Stimulated activated CD4-positive, alpha-beta T cell treated with anti-CD3 and anti-CD28 coated beads, Interleukin-12 subunit alpha, Interleukin-12 subunit beta, amount 100 ng/mL, for 48 hours (primary cell): ENCODE results near the gene TMEM213.
A peak's percentile ranks its signal among the peaks of the same experiment; 100 is the strongest.

ENCODE experiments used
- DNase-seq, 3 donors: peaks; one replicate each; pipeline ENCODE4 v3.0.0-alpha.2; 2020; ENCODE audit warnings: low read depth in 2 of 3, low spot score in 1 of 3

Gene TMEM213

GRCh38 chr7:138837627-138838026 is 39.8 kb downstream of the TMEM213 start:
- DNase-seq: no peak

- DNase-seq: no peak
Measured at GRCh38 chr7:138838166-138838565, 40.4 kb downstream of the TMEM213 start.

GRCh38 chr7:138842111-138842510 is 44.3 kb downstream of the TMEM213 start:
- no peak for DNase-seq

GRCh38 chr7:138843632-138844580 is 46.1 kb downstream of the TMEM213 start:
- no peak for DNase-seq

GRCh38 chr7:138845711-138846110 is 47.9 kb downstream of the TMEM213 start:
- DNase-seq: no peak

GRCh38 chr7:138848056-138848980 is 50.5 kb downstream of the TMEM213 start:
- no peak for DNase-seq

GRCh38 chr7:138849701-138850100 is 51.9 kb downstream of the TMEM213 start:
- DNase-seq: no peak

GRCh38 chr7:138852469-138852868 is 54.7 kb downstream of the TMEM213 start:
- DNase-seq: no peak

- no peak for DNase-seq
Measured at GRCh38 chr7:138853448-138853847, 55.7 kb downstream of the TMEM213 start.

- no peak for DNase-seq
Measured at GRCh38 chr7:138854115-138854645, 56.4 kb downstream of the TMEM213 start.

- DNase-seq: no peak
Measured at GRCh38 chr7:138857728-138858127, 59.9 kb downstream of the TMEM213 start.

- no peak for DNase-seq
Measured at GRCh38 chr7:138861051-138861450, 63.3 kb downstream of the TMEM213 start.

- no peak for DNase-seq
Measured at GRCh38 chr7:138863931-138864330, 66.1 kb downstream of the TMEM213 start.

- DNase-seq: no peak
Measured at GRCh38 chr7:138864667-138865066, 66.9 kb downstream of the TMEM213 start.

- peak in 2 of 3 donors; percentile 32 to 42 for DNase-seq
Measured at GRCh38 chr7:138865843-138866242, 68.0 kb downstream of the TMEM213 start.

- DNase-seq: no peak
Measured at GRCh38 chr7:138866353-138866752, 68.6 kb downstream of the TMEM213 start.

- no peak for DNase-seq
Measured at GRCh38 chr7:138867744-138868143, 70.0 kb downstream of the TMEM213 start.

GRCh38 chr7:138868711-138869110 is 70.9 kb downstream of the TMEM213 start:
- DNase-seq: no peak

GRCh38 chr7:138869353-138869752 is 71.6 kb downstream of the TMEM213 start:
- no peak for DNase-seq

- no peak for DNase-seq
Measured at GRCh38 chr7:138871065-138871813, 73.4 kb downstream of the TMEM213 start.

GRCh38 chr7:138871814-138872090 is 74.0 kb downstream of the TMEM213 start:
- DNase-seq: no peak
